Measurements from ENCODE around the gene TOM1L2. TPM values are rescaled to one million over a fixed set of nuclear protein-coding genes. Genes with fewer than 3 reads are reported as not detected.

The TOM1L2 gene
- total RNA-seq, 1 experiment from 2014 or later = 24.1 TPM

DNA sequence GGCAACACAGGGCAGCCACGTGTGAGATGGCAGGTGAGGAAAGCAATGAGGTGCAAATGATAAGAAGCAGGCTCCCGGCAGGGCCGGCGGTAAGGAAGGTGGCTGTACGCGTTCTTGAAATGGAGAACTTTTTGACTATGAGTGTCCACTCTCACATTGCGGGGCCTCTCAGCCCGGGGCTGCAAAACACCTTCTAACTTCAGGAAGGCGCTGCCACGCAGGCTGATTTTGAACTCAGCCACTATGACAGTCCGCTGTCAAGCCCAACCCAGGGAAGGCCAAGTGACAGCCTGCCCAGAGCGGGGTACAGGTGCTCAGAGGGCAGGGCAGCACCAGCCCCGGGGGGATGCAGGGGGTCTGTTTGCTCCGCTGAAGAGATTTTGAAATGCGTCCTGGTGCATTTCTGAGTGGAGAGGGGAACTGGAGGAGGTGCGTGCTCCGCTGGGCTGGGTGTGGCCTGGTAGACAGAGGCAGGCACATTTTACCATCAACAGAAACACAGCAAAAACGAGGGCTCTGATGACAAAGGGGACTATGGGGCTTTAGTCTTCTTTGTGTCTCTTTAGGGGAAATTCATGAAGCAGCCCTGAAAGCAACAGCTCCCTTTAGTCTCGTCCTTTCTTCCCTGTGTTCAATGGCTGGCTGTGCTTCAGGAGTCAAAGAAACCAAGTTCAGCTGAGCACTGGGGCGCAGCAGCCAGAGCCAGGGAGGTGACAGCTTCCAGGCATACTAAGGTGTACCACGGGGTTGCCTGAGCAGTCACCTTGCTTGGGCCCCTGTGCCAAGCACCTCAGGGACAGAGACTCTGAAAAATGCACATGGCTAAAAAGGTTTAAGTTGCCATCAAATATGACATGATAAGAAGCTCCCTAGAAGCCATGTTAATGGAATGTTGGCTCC is 120.8 kb downstream of the TOM1L2 start (continued):
- TF ChIP-seq, protein P1, sequence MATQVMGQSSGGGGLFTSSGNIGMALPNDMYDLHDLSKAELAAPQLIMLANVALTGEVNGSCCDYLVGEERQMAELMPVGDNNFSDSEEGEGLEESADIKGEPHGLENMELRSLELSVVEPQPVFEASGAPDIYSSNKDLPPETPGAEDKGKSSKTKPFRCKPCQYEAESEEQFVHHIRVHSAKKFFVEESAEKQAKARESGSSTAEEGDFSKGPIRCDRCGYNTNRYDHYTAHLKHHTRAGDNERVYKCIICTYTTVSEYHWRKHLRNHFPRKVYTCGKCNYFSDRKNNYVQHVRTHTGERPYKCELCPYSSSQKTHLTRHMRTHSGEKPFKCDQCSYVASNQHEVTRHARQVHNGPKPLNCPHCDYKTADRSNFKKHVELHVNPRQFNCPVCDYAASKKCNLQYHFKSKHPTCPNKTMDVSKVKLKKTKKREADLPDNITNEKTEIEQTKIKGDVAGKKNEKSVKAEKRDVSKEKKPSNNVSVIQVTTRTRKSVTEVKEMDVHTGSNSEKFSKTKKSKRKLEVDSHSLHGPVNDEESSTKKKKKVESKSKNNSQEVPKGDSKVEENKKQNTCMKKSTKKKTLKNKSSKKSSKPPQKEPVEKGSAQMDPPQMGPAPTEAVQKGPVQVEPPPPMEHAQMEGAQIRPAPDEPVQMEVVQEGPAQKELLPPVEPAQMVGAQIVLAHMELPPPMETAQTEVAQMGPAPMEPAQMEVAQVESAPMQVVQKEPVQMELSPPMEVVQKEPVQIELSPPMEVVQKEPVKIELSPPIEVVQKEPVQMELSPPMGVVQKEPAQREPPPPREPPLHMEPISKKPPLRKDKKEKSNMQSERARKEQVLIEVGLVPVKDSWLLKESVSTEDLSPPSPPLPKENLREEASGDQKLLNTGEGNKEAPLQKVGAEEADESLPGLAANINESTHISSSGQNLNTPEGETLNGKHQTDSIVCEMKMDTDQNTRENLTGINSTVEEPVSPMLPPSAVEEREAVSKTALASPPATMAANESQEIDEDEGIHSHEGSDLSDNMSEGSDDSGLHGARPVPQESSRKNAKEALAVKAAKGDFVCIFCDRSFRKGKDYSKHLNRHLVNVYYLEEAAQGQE (IDR thresholded peaks at IDR 0.05; ENCODE audit: low read depth) = no peak
- TF ChIP-seq POLR2A (IDR thresholded peaks at IDR 0.05; ENCODE audit: borderline replicate concordance, extremely low read depth, insufficient read depth, insufficient read length) = no peak
- no peak for TF ChIP-seq TCF7L2 (IDR thresholded peaks at IDR 0.05; ENCODE audit: borderline replicate concordance, extremely low read depth, insufficient read depth, insufficient read length)
- TF ChIP-seq, protein P2, sequence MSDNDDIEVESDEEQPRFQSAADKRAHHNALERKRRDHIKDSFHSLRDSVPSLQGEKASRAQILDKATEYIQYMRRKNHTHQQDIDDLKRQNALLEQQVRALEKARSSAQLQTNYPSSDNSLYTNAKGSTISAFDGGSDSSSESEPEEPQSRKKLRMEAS (IDR thresholded peaks at IDR 0.05) = no peak
- no peak for TF ChIP-seq EGR1 (IDR thresholded peaks at IDR 0.05; ENCODE audit: low read depth)

DNA sequence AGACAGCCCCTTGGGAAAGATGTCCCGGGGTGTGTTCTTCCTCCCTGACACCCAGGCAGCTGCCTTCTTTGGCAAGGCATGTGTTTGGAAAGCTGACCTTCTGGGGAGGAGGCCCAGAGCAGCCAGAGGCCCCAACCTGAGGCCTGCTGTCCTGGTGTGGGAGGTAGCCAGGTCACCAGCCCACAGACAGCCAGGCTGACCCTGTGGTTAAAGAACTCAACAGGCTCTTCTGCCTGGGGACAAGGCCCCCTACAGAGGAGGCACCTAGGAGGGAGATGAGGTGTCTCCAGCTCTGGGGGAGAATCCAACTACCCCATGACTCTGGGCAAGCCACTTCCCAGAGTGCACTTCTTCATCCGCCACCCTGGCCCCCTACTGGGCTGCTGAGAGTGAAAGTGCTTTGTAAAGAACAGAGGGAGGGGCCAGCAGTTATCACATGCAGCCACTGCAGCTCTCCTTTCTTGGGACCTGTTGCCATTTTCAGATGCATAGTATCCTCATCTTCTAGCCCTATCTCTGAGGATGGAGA is 122.3 kb downstream of the TOM1L2 start:
- H3K9ac ChIP-seq (ENCODE audit: low read length) = peak overlapping the region; percentile 51
- H3K27me3 ChIP-seq (ENCODE audit: insufficient read depth, low read length) = no peaks in the 10 kb centered on the region
- no peak overlapping the region for H2AFZ ChIP-seq (ENCODE audit: low read depth, low read length, poor library complexity, severe bottlenecking)
- ATAC-seq = peak; percentile 82
- no peaks in the 10 kb centered on the region for H3K36me3 ChIP-seq (ENCODE audit: control insufficient read depth in 1 of 2, insufficient read depth in 2 of 2, low read length in 2 of 2)
- peak overlapping the region; percentile 58 for H3K4me2 ChIP-seq (ENCODE audit: low read length)
- intact Hi-C loops (cut with micrococcal nuclease) = no loop called here
- H3K79me2 ChIP-seq (ENCODE audit: insufficient read depth, low read length) = no peaks in the 10 kb centered on the region
- no peaks in the 10 kb centered on the region for H3K9me2 ChIP-seq (ENCODE audit: insufficient read depth)
- H3K27ac ChIP-seq (ENCODE audit: low read depth, low read length) = peak overlapping the region; percentile 80
- H3K4me1 ChIP-seq (ENCODE audit: control insufficient read depth in 1 of 2, insufficient read depth in 2 of 2, low read length in 2 of 2) = peaks cover 35 to 50% of the 10 kb centered on the region in 2 experiments
- BruUV-seq (replicated peaks) = no TSS peak
- ChIA-PET POLR2A (interaction anchor here (1.7 to 3.3 kb wide), 3 partner anchors 9 to 14 kb away, joined by 11 to 17 read pairs (median 12); partner anchors contain the start of gene SREBF1), RAD21 (ENCODE audit: low non-redundant PET in 1 of 2, low total read pairs in 2 of 2, uncharacterized antibody in 2 of 2, unreplicated experiment in 2 of 2) (interaction anchor here in 1 of 2 experiments (0.6 kb wide), 1 partner anchor 186 kb away, joined by 3 read pairs; no protein-coding TSS in a partner anchor), CTCF (interaction anchor here (0.7 to 1.0 kb wide), 4 partner anchors 10 to 75 kb away, joined by 3 to 4 read pairs (median 3); no protein-coding TSS in a partner anchor)
- no peak for DNase-seq (ENCODE audit: low read depth, low spot score)
- H4K20me1 ChIP-seq (ENCODE audit: insufficient read depth) = no peaks in the 10 kb centered on the region
- no peaks in the 10 kb centered on the region for H3K9me3 ChIP-seq (ENCODE audit: control insufficient read depth in 1 of 2, insufficient read depth in 1 of 2, low read depth in 1 of 2, low read length in 2 of 2)
- no peak overlapping the region for H3K4me3 ChIP-seq (replicated peaks in 1 of 2; ENCODE audit: low read depth in 1 of 2, low read length in 2 of 2)
- TF ChIP-seq YY1 (IDR thresholded peaks at IDR 0.05; ENCODE audit: extremely low read depth, insufficient replicate concordance, low read depth, low read length) (peak; percentile 57), ZNF274 (IDR thresholded peaks at IDR 0.05; ENCODE audit: low read depth, low read length) (no peak), SRF (IDR thresholded peaks at IDR 0.05; ENCODE audit: low read depth) (no peak), TCF7L2 (IDR thresholded peaks at IDR 0.05; ENCODE audit: borderline replicate concordance, extremely low read depth, insufficient read depth, insufficient read length) (peak; percentile 15), POLR2A (IDR thresholded peaks at IDR 0.05; ENCODE audit: borderline replicate concordance, extremely low read depth, insufficient read depth, insufficient read length) (no peak), EGR1 (IDR thresholded peaks at IDR 0.05; ENCODE audit: low read depth) (no peak)
- TF ChIP-seq, protein P2 (IDR thresholded peaks at IDR 0.05) = peak; percentile 39; the same call in 1 of the 2 replicates
- TF ChIP-seq, protein P1 (IDR thresholded peaks at IDR 0.05; ENCODE audit: low read depth) = no peak
